HG03039 (cell line): ENCODE data around the gene ACBD4.

Experiments used
- ATAC-seq: cut with Tn5 transposase; IDR thresholded peaks from one replicate; pipeline ENCODE4 v1.9.1; 2021; ENCODE audit warnings: mild to moderate bottlenecking, moderate library complexity; ENCODE audit not compliant: unreplicated experiment

ACBD4 gene

GRCh38 chr17:45104029-45104428 is 31.5 kb upstream of the ACBD4 start:
- no peak for ATAC-seq

- ATAC-seq: no peak
These were observed 31.0 kb upstream of the ACBD4 start for GRCh38 chr17:45104497-45104896.

GRCh38 chr17:45104907-45105624 is 30.4 kb upstream of the ACBD4 start:
- ATAC-seq: no peak

- ATAC-seq: no peak
These were observed 29.4 kb upstream of the ACBD4 start for GRCh38 chr17:45106096-45106495.

- no peak for ATAC-seq
These were observed 28.9 kb upstream of the ACBD4 start for GRCh38 chr17:45106582-45106981.

- ATAC-seq: no peak
These were observed 28.0 kb upstream of the ACBD4 start for GRCh38 chr17:45107293-45108010.

GRCh38 chr17:45108051-45108450 is 27.4 kb upstream of the ACBD4 start:
- ATAC-seq: no peak

- ATAC-seq: no peak
These were observed 26.6 kb upstream of the ACBD4 start for GRCh38 chr17:45108595-45109521.

- no peak for ATAC-seq
These were observed 24.5 kb upstream of the ACBD4 start for GRCh38 chr17:45110676-45111611.

GRCh38 chr17:45111850-45112249 is 23.6 kb upstream of the ACBD4 start:
- ATAC-seq: no peak

GRCh38 chr17:45112559-45113423 is 22.7 kb upstream of the ACBD4 start:
- ATAC-seq: no peak

- no peak for ATAC-seq
These were observed 22.1 kb upstream of the ACBD4 start for GRCh38 chr17:45113424-45113754.

GRCh38 chr17:45114117-45114932 is 21.2 kb upstream of the ACBD4 start:
- ATAC-seq: no peak

- ATAC-seq: no peak
These were observed 20.4 kb upstream of the ACBD4 start for GRCh38 chr17:45115015-45115625.

GRCh38 chr17:45115871-45116270 is 19.6 kb upstream of the ACBD4 start:
- no peak for ATAC-seq

- ATAC-seq: no peak
These were observed 19.0 kb upstream of the ACBD4 start for GRCh38 chr17:45116434-45117016.

GRCh38 chr17:45117334-45117733 is 18.2 kb upstream of the ACBD4 start:
- no peak for ATAC-seq
